CD4-positive, alpha-beta T cell treated with Interleukin-17A for 1 hour (primary cell): Measurements from ENCODE around the gene TBRG4.
"Not testable (repeated sequence)": the region's sequence is repeated elsewhere in the genome, so short reads cannot be mapped to it uniquely, and the experiment has no call there.

ENCODE experiments used
- DNase-seq: peaks from one replicate; pipeline ENCODE4 v3.0.0-alpha.2; 2020

Gene TBRG4

GRCh38 chr7:45111298-45112223 lies at the start of gene TBRG4:
TBRG4 (minus strand) TSS chr7:45111697; CDS start chr7:45109237, 2,460 bp downstream.
- DNase-seq = peak; percentile 94

- no peak for DNase-seq
Observed at GRCh38 chr7:45161138-45161537, 49.6 kb upstream of the TBRG4 start.

- no peak for DNase-seq
Observed at GRCh38 chr7:45160417-45160881, 49.0 kb upstream of the TBRG4 start.

- no peak for DNase-seq
Observed at GRCh38 chr7:45159296-45159695, 47.8 kb upstream of the TBRG4 start.

- no peak for DNase-seq
Observed at GRCh38 chr7:45158471-45158870, 47.0 kb upstream of the TBRG4 start.

- DNase-seq = no peak
Observed at GRCh38 chr7:45157653-45158401, 46.3 kb upstream of the TBRG4 start, which contains the start of gene RAMP3. RAMP3 (plus strand) TSS chr7:45157791; CDS start chr7:45157829, 38 bp downstream.

GRCh38 chr7:45157286-45157652 lies 45.8 kb upstream of the TBRG4 start:
- no peak for DNase-seq

GRCh38 chr7:45156516-45157272 lies 45.2 kb upstream of the TBRG4 start:
- no peak for DNase-seq

- no peak for DNase-seq
Observed at GRCh38 chr7:45155941-45156340, 44.4 kb upstream of the TBRG4 start.

- no peak for DNase-seq
Observed at GRCh38 chr7:45155357-45155900, 43.9 kb upstream of the TBRG4 start.

- DNase-seq = not testable (repeated sequence)
Observed at GRCh38 chr7:45153861-45154260, 42.4 kb upstream of the TBRG4 start.

GRCh38 chr7:45153233-45153632 lies 41.7 kb upstream of the TBRG4 start:
- no peak for DNase-seq

GRCh38 chr7:45151967-45152366 lies 40.5 kb upstream of the TBRG4 start:
- DNase-seq = no peak

GRCh38 chr7:45151131-45151684 lies 39.7 kb upstream of the TBRG4 start:
- DNase-seq = no peak

GRCh38 chr7:45150199-45150598 lies 38.7 kb upstream of the TBRG4 start:
- no peak for DNase-seq

GRCh38 chr7:45149606-45150005 lies 38.1 kb upstream of the TBRG4 start:
- no peak for DNase-seq

- no peak for DNase-seq
Observed at GRCh38 chr7:45148653-45148973, 37.1 kb upstream of the TBRG4 start.

- no peak for DNase-seq
Observed at GRCh38 chr7:45147858-45148652, 36.6 kb upstream of the TBRG4 start.

- DNase-seq = no peak
Observed at GRCh38 chr7:45146531-45147379, 35.3 kb upstream of the TBRG4 start.

- no peak for DNase-seq
Observed at GRCh38 chr7:45145881-45146280, 34.4 kb upstream of the TBRG4 start.

- DNase-seq = no peak
Observed at GRCh38 chr7:45143616-45144015, 32.1 kb upstream of the TBRG4 start.
